HCT116 (cell line): ENCODE data around the gene ACLY. TPM values are rescaled to one million over a fixed set of nuclear protein-coding genes. Genes with fewer than 3 reads are reported as not detected.
A peak's percentile ranks its signal among the peaks of the same experiment; 100 is the strongest.
"Not testable (repeated sequence)": the region's sequence is repeated elsewhere in the genome, so short reads cannot be mapped to it uniquely, and the experiment has no call there.

Source experiments
- ATAC-seq: fragments of 200-7000 bp; cut with Tn5 transposase; 2 replicates; pipeline ENCODE4 v1.9.1; 2020; ENCODE audit warnings: mild to moderate bottlenecking, moderate library complexity
- BruUV-seq: library from RNA; stranded (reverse); fragments of 400-500 nt; replicated peaks from 2 replicates; lab custom pipeline; 2021; lab: Mats Ljungman, UMichigan
- CTCF ChIA-PET: fragments of 300-600 bp; sonication (Branson Sonifier 250); formaldehyde crosslinking; loops from one replicate; lab custom pipeline; 2021; ENCODE audit warnings: antibody characterized with exemption; lab: Charles Lee
- POLR2A ChIA-PET: fragments of 300-600, 350-600 bp; sonication (Branson Sonifier 250); formaldehyde crosslinking; loops from one replicate; lab custom pipeline; 2021; ENCODE audit warnings: antibody characterized with exemption; lab: Charles Lee
- RAD21 ChIA-PET, 2 experiments: fragments of 300-600 bp; sonication (Branson Sonifier 250); formaldehyde crosslinking; loops; one replicate each; lab custom pipeline; 2023; ENCODE audit warnings: low total read pairs in 2 of 2; ENCODE audit not compliant: uncharacterized antibody in 2 of 2, unreplicated experiment in 2 of 2, low non-redundant PET in 1 of 2; lab: Charles Lee
- DNase-seq: peaks from one replicate; pipeline ENCODE4 v3.0.0-alpha.2; 2010; ENCODE audit warnings: low read depth, low spot score
- H2AFZ ChIP-seq: fragments of 200-600 bp; shearing (Covaris generic), sonication (generic); 2 replicates; pipeline ENCODE4 v1.6.1; 2017; ENCODE audit warnings: low read depth, mixed run types, mixed read lengths, antibody characterized with exemption, low read length; ENCODE audit not compliant: poor library complexity, severe bottlenecking
- H3K27ac ChIP-seq: 2 replicates; pipeline ENCODE4 v1.5.1; 2012; ENCODE audit warnings: low read depth, low read length
- H3K27me3 ChIP-seq: fragments of 200-600 bp; sonication (generic); 2 replicates; pipeline ENCODE4 v1.6.1; 2016; ENCODE audit warnings: mixed run types, low read length, mixed read lengths; ENCODE audit not compliant: insufficient read depth
- H3K36me3 ChIP-seq, 2 experiments: fragments of 200-500 bp in 1 of 2; fragments of 200-600 bp in 1 of 2; sonication (Bioruptor generic) in 1 of 2; sonication (generic) in 1 of 2; 2 replicates each; pipeline versions ENCODE4 v1.5.1 to v1.6.1; 2014 to 2016; ENCODE audit warnings: low read length in 2 of 2, inconsistent platforms in 1 of 2, mixed read lengths in 1 of 2, mixed run types in 1 of 2; ENCODE audit not compliant: insufficient read depth in 2 of 2, control insufficient read depth in 1 of 2
- H3K4me1 ChIP-seq, 2 experiments: fragments of 200-600 bp in 1 of 2; sonication (generic) in 1 of 2; 2 replicates each; pipeline versions ENCODE4 v1.5.1 to v1.6.1; 2012 to 2017; ENCODE audit warnings: low read length in 2 of 2, inconsistent platforms in 1 of 2, mild to moderate bottlenecking in 1 of 2, mixed read lengths in 1 of 2, mixed run types in 1 of 2, moderate library complexity in 1 of 2; ENCODE audit not compliant: insufficient read depth in 2 of 2, control insufficient read depth in 1 of 2
- H3K4me2 ChIP-seq: fragments of 200-600 bp; sonication (generic); 2 replicates; pipeline ENCODE4 v1.6.1; 2017; ENCODE audit warnings: mixed run types, low read length, mixed read lengths
- H3K4me3 ChIP-seq, 2 experiments: fragments of 200-600 bp in 1 of 2; sonication (generic) in 1 of 2; replicated peaks in 1 of 2; 2 replicates each; pipeline ENCODE4 v1.5.1; 2011 to 2016; ENCODE audit warnings: low read length in 2 of 2, control low read depth in 1 of 2, low read depth in 1 of 2, mild to moderate bottlenecking in 1 of 2, mixed read lengths in 1 of 2, mixed run types in 1 of 2
- H3K79me2 ChIP-seq: fragments of 200-600 bp; sonication (generic); 2 replicates; pipeline ENCODE4 v1.6.1; 2017; ENCODE audit warnings: mild to moderate bottlenecking, mixed run types, low read length, moderate library complexity, mixed read lengths; ENCODE audit not compliant: insufficient read depth
- H3K9ac ChIP-seq: fragments of 200-600 bp; sonication (generic); 2 replicates; pipeline ENCODE4 v1.6.1; 2016; ENCODE audit warnings: low read length, mixed read lengths
- H3K9me2 ChIP-seq: fragments of 200-600 bp; sonication (generic), shearing (Covaris generic); 2 replicates; pipeline ENCODE4 v1.6.1; 2017; ENCODE audit warnings: mixed run types, mild to moderate bottlenecking, moderate library complexity; ENCODE audit not compliant: insufficient read depth
- H3K9me3 ChIP-seq, 2 experiments: fragments of 200-500 bp in 1 of 2; fragments of 200-600 bp in 1 of 2; sonication (Bioruptor generic) in 1 of 2; sonication (generic) in 1 of 2; 2 replicates each; pipeline ENCODE4 v1.6.1; 2014 to 2017; ENCODE audit warnings: low read length in 2 of 2, mixed read lengths in 2 of 2, inconsistent platforms in 1 of 2, low read depth in 1 of 2, mild to moderate bottlenecking in 1 of 2, mixed run types in 1 of 2, moderate library complexity in 1 of 2; ENCODE audit not compliant: control insufficient read depth in 1 of 2, insufficient read depth in 1 of 2
- H4K20me1 ChIP-seq: fragments of 200-600 bp; sonication (generic), shearing (Covaris generic); 2 replicates; pipeline ENCODE4 v1.6.1; 2017; ENCODE audit warnings: mixed run types, mild to moderate bottlenecking, moderate library complexity; ENCODE audit not compliant: insufficient read depth
- intact Hi-C: fragments of 100-400 bp; cut with micrococcal nuclease; formaldehyde crosslinking; loops from 2 replicates; pipeline ENCODE4 v1.10.0; 2022
- total RNA-seq: library from RNA; stranded (reverse); gene quantifications from one replicate; pipeline ENCODE4 v1.2.1, GENCODE V29; 2021; ENCODE audit not compliant: unreplicated experiment
- TF ChIP-seq, protein P1 (sequence below): IDR thresholded peaks from 2 replicates; pipeline ENCODE4 v1.6.1; 2012

The ACLY gene
- total RNA-seq, 1 experiment from 2014 or later: 222 TPM

DNA sequence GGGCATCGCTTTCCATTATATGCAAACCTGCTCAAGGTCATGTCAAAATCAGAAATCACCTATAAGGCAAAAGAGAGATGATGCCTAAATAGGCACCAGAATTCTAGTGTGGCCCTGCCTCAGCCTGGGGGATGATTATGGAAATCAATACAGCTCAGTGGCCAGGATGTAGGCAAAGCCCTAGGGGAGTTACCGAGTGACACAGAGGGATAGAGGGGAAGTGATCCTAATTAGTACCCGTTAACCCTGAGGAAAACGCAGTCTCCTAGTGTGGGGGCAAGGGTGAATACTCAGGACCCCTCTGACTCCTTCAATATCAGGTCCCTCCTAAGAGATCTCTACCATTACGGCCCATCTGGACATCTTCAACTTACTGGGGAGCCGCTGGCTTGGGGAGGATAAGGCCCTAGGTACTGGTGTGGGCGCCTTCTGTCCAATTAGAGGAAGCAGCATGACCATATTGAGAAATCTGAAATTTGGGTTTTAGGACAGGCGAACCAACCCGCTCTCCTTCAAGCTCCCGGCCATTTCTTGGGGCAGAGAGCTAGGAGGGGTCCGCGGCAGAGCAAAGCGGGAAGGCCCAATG is 83.4 kb downstream of the ACLY start:
- BruUV-seq: no TSS peak
- H3K4me3 ChIP-seq: peak overlapping the region; percentile 78 to 86
- intact Hi-C loops: no loop called here
- peaks cover 22% of the 10 kb centered on the region for H3K79me2 ChIP-seq
- H3K27me3 ChIP-seq: no peaks in the 10 kb centered on the region
- peak overlapping the region; percentile 81 for H3K4me2 ChIP-seq
- no peaks in the 10 kb centered on the region for H4K20me1 ChIP-seq
- H3K9me3 ChIP-seq: no peaks in the 10 kb centered on the region
- ChIA-PET CTCF (no interaction called here), RAD21 (no interaction called here), POLR2A (interaction anchor here (1.4 kb wide), 1 partner anchor 49 kb away, joined by 4 read pairs; the partner anchor contains the start of gene JUP)
- DNase-seq (no peak), ATAC-seq (peak; percentile 58)
- no peaks in the 10 kb centered on the region for H3K9me2 ChIP-seq
- peaks cover 4 to 15% of the 10 kb centered on the region in 2 experiments; a peak in 3 of 4 replicates for H3K4me1 ChIP-seq
- H2AFZ ChIP-seq: no peak overlapping the region
- H3K9ac ChIP-seq: peak overlapping the region; percentile 80
- H3K36me3 ChIP-seq: peaks cover 12 to 22% of the 10 kb centered on the region in 2 experiments; a peak in 2 of 4 replicates
- H3K27ac ChIP-seq: peak overlapping the region; percentile 74; the same call in 1 of the 2 replicates
- TF ChIP-seq, protein P1, sequence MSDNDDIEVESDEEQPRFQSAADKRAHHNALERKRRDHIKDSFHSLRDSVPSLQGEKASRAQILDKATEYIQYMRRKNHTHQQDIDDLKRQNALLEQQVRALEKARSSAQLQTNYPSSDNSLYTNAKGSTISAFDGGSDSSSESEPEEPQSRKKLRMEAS: no peak

DNA sequence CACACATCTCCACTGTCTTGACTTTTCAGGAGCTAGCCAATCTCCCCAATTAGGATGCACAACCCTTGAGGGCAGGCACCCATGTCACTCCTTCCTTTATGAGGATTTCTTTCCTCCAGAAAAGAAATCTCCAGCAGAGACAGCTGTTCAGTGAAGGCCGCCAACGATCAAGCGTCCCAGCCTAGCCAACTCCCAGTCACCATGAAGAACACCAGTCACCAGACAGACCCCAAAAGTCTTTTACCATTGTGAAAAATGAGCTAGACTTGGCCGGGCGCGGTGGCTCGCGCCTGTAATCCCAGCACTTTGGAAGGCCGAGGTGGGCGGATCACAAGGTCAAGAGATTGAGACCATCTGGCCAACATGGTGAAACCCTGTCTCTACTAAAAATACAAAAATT is 88.8 kb downstream of the ACLY start:
- H2AFZ ChIP-seq, H3K4me2 ChIP-seq, POLR2A ChIA-PET, RAD21 ChIA-PET, DNase-seq, H3K4me1 ChIP-seq, H3K4me3 ChIP-seq, H3K9ac ChIP-seq, BruUV-seq, ATAC-seq, intact Hi-C loops, H3K27me3 ChIP-seq, H3K27ac ChIP-seq, H3K9me3 ChIP-seq, H3K9me2 ChIP-seq, H4K20me1 ChIP-seq: not testable (repeated sequence)
- Histone ChIP-seq H3K79me2 (peaks cover 12% of the 10 kb centered on the region), H3K36me3 (peaks cover 31 to 47% of the 10 kb centered on the region in 2 experiments)
- CTCF ChIA-PET: interaction anchor here (1.7 kb wide), 1 partner anchor 92 kb away, joined by 3 read pairs; no protein-coding TSS in a partner anchor
